ENCODE data around the gene CTLA4. TPM values are rescaled to one million over a fixed set of nuclear protein-coding genes. Genes with fewer than 3 reads are reported as not detected.

Gene CTLA4
- total RNA-seq, 3 donors from 2014 or later, result 0.14 to 0.96 (median 0.51) TPM

- no peaks in the 10 kb centered on the region for H3K36me3 ChIP-seq (ENCODE audit: low read depth)
- DNase-seq, result no peak
- peak; percentile 31 for ATAC-seq
- H3K9me3 ChIP-seq, result no peaks in the 10 kb centered on the region
- intact Hi-C loops (cut with DNase I, micrococcal nuclease), result no loop called here
- no peak for TF ChIP-seq CTCF (IDR thresholded peaks at IDR 0.05)
- H3K4me1 ChIP-seq (ENCODE audit: low read depth), result no peaks in the 10 kb centered on the region
- no peak overlapping the region for H3K4me3 ChIP-seq
These were observed 23.9 kb downstream of the CTLA4 start for GRCh38 chr2:203891474-203891873.

GRCh38 chr2:203892207-203892606 lies 24.6 kb downstream of the CTLA4 start:
- no peaks in the 10 kb centered on the region for H3K36me3 ChIP-seq (ENCODE audit: low read depth)
- no peak for TF ChIP-seq CTCF (IDR thresholded peaks at IDR 0.05)
- ATAC-seq (no peak), DNase-seq (no peak)
- no peak overlapping the region for H3K4me3 ChIP-seq
- no peaks in the 10 kb centered on the region for H3K9me3 ChIP-seq
- H3K4me1 ChIP-seq (ENCODE audit: low read depth), result no peaks in the 10 kb centered on the region
- intact Hi-C loops (cut with DNase I, micrococcal nuclease), result no loop called here

GRCh38 chr2:203893401-203893800 lies 25.8 kb downstream of the CTLA4 start:
- Histone ChIP-seq H3K4me1 (ENCODE audit: low read depth) (no peaks in the 10 kb centered on the region), H3K36me3 (ENCODE audit: low read depth) (no peaks in the 10 kb centered on the region), H3K4me3 (no peak overlapping the region), H3K9me3 (no peaks in the 10 kb centered on the region)
- TF ChIP-seq CTCF (IDR thresholded peaks at IDR 0.05), result no peak
- DNase-seq (no peak), ATAC-seq (peak; percentile 35)
- intact Hi-C loops (cut with DNase I, micrococcal nuclease), result no loop called here

GRCh38 chr2:203893840-203894239 lies 26.3 kb downstream of the CTLA4 start:
- no peaks in the 10 kb centered on the region for H3K9me3 ChIP-seq
- no peak for DNase-seq
- intact Hi-C loops (cut with DNase I, micrococcal nuclease), result no loop called here
- no peaks in the 10 kb centered on the region for H3K36me3 ChIP-seq (ENCODE audit: low read depth)
- TF ChIP-seq CTCF (IDR thresholded peaks at IDR 0.05), result no peak
- no peak overlapping the region for H3K4me3 ChIP-seq
- no peaks in the 10 kb centered on the region for H3K4me1 ChIP-seq (ENCODE audit: low read depth)
- no peak for ATAC-seq

GRCh38 chr2:203894262-203894661 lies 26.7 kb downstream of the CTLA4 start:
- TF ChIP-seq CTCF (IDR thresholded peaks at IDR 0.05), result no peak
- Histone ChIP-seq H3K36me3 (ENCODE audit: low read depth) (no peaks in the 10 kb centered on the region), H3K9me3 (no peaks in the 10 kb centered on the region), H3K4me1 (ENCODE audit: low read depth) (no peaks in the 10 kb centered on the region), H3K4me3 (no peak overlapping the region)
- intact Hi-C loops (cut with DNase I, micrococcal nuclease), result no loop called here
- ATAC-seq (no peak), DNase-seq (no peak)

- Histone ChIP-seq H3K9me3 (peaks cover 15% of the 10 kb centered on the region), H3K4me1 (ENCODE audit: low read depth) (no peaks in the 10 kb centered on the region), H3K4me3 (no peak overlapping the region), H3K36me3 (ENCODE audit: low read depth) (no peaks in the 10 kb centered on the region)
- DNase-seq (no peak), ATAC-seq (no peak)
- TF ChIP-seq CTCF (IDR thresholded peaks at IDR 0.05), result no peak
- intact Hi-C loops (cut with DNase I, micrococcal nuclease), result no loop called here
These were observed 30.0 kb downstream of the CTLA4 start for GRCh38 chr2:203897544-203897943.

All from mucosa of descending colon (tissue), 3 donors.